Measurements from ENCODE around the gene IGSF23.
A peak's percentile ranks its signal among the peaks of the same experiment; 100 is the strongest.

The IGSF23 gene

GRCh38 chr19:44581288-44581687, 32.1 kb upstream of the IGSF23 start:
- no peak for TF ChIP-seq CTCF (IDR thresholded peaks at IDR 0.05; ENCODE audit: low read depth, low read length)
- Histone ChIP-seq H3K27me3 (no peaks in the 10 kb centered on the region), H3K36me3 (no peaks in the 10 kb centered on the region; the same call in 1 of the 2 replicates), H3K4me1 (no peaks in the 10 kb centered on the region), H3K4me3 (ENCODE audit: low read depth, low read length) (no peak overlapping the region), H3K9me3 (no peaks in the 10 kb centered on the region)
- DNase-seq: no peak

GRCh38 chr19:44582581-44583265, 30.6 kb upstream of the IGSF23 start:
- no peak overlapping the region for H3K4me3 ChIP-seq (ENCODE audit: low read depth, low read length)
- no peaks in the 10 kb centered on the region for H3K4me1 ChIP-seq
- peak; percentile 69 for TF ChIP-seq CTCF (IDR thresholded peaks at IDR 0.05; ENCODE audit: low read depth, low read length)
- no peaks in the 10 kb centered on the region for H3K9me3 ChIP-seq
- no peaks in the 10 kb centered on the region for H3K27me3 ChIP-seq
- DNase-seq: peak; percentile 44
- H3K36me3 ChIP-seq: no peaks in the 10 kb centered on the region; the same call in 1 of the 2 replicates

DNA sequence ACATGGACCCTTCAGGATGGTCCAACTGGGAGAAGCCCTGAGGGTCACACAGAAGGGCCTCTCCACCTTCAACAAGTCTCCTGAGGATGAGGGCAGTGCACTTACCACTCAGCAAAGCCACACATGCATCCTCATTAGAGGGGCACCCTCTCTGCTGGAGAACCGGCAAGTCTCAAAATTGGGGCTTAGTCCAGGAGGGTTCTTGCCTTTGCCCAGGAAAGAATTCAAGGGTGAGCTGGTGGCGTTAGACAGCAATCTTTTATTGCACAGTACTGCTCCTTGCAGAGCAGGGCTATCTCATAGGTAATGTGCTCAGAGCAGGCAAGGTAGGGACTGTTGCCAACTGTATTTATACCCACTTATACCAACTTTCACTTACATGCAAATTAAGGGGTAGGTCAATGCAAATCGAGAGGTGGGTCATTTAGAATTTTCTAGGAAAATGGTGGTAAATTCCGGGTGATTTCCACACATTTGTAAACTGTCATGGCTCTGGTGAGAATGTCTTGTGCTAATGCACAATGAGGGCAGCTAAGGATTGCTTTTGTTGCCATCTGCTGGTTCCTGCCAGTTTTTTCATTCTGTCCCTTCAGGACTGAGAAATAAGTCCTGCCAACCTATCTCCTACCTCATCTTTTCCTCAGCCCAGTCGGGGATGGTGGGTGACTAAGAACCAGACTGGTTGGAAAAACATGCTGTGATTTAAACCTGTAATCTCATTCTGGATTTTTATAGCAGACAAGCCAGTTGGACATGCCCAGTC, 27.8 kb upstream of the IGSF23 start:
- no peaks in the 10 kb centered on the region for H3K9me3 ChIP-seq
- peaks cover 3% of the 10 kb centered on the region; the same call in 1 of the 2 replicates for H3K4me1 ChIP-seq
- H3K4me3 ChIP-seq (ENCODE audit: low read depth, low read length): no peak overlapping the region
- H3K27me3 ChIP-seq: no peaks in the 10 kb centered on the region
- no peaks in the 10 kb centered on the region; the same call in 1 of the 2 replicates for H3K36me3 ChIP-seq
- TF ChIP-seq CTCF (IDR thresholded peaks at IDR 0.05; ENCODE audit: low read depth, low read length): peak; percentile 17; the same call in 1 of the 2 replicates
- DNase-seq: no peak

GRCh38 chr19:44587963-44588770, 25.2 kb upstream of the IGSF23 start:
- TF ChIP-seq CTCF (IDR thresholded peaks at IDR 0.05; ENCODE audit: low read depth, low read length): peak; percentile 15; the same call in 1 of the 2 replicates
- H3K27me3 ChIP-seq: no peaks in the 10 kb centered on the region
- H3K4me1 ChIP-seq: peaks cover 3% of the 10 kb centered on the region; the same call in 1 of the 2 replicates
- no peaks in the 10 kb centered on the region; the same call in 1 of the 2 replicates for H3K36me3 ChIP-seq
- no peak overlapping the region for H3K4me3 ChIP-seq (ENCODE audit: low read depth, low read length)
- no peaks in the 10 kb centered on the region for H3K9me3 ChIP-seq
- no peak for DNase-seq

GRCh38 chr19:44588771-44589112, 24.6 kb upstream of the IGSF23 start:
- H3K36me3 ChIP-seq: no peaks in the 10 kb centered on the region; the same call in 1 of the 2 replicates
- H3K27me3 ChIP-seq: no peaks in the 10 kb centered on the region
- H3K9me3 ChIP-seq: no peaks in the 10 kb centered on the region
- peaks cover 3% of the 10 kb centered on the region; the same call in 1 of the 2 replicates for H3K4me1 ChIP-seq
- no peak overlapping the region for H3K4me3 ChIP-seq (ENCODE audit: low read depth, low read length)
- TF ChIP-seq CTCF (IDR thresholded peaks at IDR 0.05; ENCODE audit: low read depth, low read length): no peak
- DNase-seq: no peak
